Stimulated activated CD8-positive, alpha-beta memory T cell treated with anti-CD3 and anti-CD28 coated beads, Interleukin-12 subunit alpha, Interleukin-12 subunit beta, amount 100 ng/mL, for 4 hours (primary cell): ENCODE data around the gene OR7G2.

Source experiments
- DNase-seq: peaks from one replicate; pipeline ENCODE4 v3.0.0-alpha.2; 2020; ENCODE audit warnings: low read depth

Gene OR7G2

DNA sequence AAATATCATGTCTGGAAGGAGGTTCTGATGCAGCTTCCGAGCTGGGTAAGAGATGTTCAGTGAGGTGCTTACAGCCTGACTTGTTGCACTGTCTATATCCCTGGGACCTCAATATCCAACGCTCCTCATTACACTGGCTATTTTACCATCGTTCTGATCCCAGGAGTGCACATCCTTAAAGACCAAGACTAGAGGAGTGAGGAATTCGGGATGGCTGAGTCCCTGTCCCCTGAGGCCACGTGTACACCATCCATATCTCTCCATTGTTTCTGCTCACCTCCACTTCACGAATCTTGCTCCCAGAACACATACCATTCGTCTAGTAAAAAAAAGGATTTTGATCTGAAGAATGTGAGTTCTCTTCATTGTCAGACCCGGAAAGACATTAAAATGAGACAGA lies at the start of gene OR7G2:
Gene OR7G2, minus strand, starts transcription at position 101 of the 400 bp plus-strand sequence. CDS start 4,232 bp downstream, outside the sequence.
- no peak for DNase-seq

DNA sequence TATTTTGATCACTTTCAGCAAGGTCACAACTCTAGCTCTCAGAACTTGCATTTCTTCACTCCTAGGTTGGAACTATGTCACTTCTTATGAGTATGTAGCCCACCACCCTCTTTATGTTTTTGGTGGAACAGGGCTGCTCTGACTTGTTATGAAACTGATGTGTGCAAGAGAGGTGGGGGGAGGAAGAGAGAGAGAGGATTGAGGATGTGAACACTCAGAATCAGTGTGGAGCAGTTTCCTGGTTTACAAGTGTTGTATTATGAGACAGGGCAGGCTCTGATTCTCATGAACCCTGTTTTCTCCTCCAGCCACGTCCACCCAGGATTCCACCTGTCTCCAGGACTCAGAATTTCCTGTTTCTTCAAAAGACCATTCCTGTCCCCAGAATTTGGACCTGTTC lies 49.0 kb upstream of the OR7G2 start:
- DNase-seq, result no peak

DNA sequence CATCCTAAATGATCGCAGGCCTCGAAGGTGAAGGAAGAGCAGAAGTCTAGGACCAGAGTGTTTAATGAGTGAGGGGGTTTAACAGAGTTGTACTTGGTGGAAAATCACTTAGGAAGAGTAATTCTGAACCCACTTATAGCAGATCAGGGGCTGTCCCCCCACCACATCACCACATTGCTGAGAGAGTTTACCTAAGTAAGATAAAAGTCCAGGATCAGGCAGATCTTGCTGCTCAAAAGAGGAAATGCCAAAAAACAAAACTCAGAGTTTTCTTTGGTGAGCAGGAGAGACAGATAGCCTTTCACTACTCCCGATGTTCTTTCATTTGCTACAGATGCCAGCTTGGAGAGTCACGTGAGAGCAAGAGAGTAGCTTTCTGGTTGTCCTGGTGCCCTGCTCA lies 48.3 kb upstream of the OR7G2 start:
- DNase-seq, result no peak

DNA sequence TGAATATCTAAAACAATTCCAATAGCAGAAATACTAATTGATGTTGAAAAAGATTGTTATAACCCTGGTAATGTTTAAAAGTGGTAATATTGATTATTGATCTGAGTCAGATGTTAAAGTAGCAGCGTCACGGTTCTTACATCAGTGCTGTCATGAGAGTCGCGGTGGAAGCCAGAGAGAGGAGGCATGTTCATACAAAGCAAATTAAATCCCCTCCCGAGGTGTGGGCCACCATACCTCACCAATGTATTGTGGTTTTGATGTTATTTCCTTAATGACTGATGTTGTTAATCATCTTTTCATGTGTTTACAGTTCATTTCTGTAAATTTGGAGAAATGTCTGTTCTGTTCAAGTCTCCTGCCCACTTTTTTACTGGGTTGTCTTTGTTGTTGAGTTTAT lies 44.1 kb upstream of the OR7G2 start:
- no peak for DNase-seq

DNA sequence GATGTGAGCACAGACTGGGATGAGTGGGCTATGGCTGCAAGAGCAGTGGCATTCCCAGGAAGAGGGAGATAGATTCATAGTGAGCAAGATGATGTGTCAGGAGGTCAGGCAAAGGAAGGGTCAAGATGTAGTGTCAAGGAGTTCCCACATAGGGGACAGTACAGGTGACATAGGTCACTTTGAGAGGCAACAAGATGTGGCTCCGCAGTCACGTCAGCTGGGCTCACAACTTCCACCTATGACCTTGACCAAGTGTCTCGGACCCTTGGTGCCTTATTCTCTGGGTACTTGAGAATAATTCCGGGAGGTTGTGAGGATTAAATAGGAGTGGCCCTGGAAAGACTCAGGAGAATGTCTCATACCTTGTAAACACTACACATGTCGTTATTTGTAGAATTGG lies 43.4 kb upstream of the OR7G2 start:
- no peak for DNase-seq

DNA sequence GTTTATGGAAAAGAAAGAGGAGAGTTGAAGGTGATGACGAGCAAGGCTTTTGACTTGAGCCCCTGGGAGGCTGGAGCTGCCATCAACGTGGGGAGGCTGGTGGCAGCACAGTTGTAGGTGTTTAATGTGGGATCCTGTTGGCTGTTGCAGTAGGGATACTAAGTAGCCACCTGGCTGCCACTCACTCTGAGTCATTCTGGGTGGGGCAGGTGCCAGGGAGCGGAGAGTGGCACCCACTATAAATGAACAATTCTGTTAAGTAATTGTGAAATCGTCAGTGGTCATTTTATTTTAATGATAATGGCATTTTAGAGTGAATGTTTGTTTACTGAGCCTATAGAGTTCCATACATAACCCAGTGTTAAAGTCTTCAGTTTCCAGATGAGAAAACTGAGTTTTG lies 42.7 kb upstream of the OR7G2 start:
- DNase-seq, result no peak

DNA sequence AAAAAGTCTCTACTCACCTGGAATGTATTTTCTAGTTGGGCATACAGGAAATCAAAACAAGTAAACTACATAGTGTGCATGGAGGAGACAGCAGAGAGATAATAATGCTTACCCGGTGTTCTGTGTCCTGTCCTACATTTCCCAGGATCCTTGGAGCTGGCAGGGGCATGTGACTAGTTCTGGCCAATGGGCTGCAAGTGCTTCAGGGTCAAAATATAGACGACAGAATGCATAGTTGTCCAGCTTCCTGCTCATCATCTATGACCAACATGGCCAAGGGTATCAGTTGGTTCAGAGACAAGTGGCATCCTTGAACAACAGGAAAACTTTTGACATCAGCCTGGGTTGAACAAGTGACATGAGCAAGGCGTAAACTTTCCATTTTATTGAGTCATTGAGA lies 41.4 kb upstream of the OR7G2 start:
- no peak for DNase-seq

DNA sequence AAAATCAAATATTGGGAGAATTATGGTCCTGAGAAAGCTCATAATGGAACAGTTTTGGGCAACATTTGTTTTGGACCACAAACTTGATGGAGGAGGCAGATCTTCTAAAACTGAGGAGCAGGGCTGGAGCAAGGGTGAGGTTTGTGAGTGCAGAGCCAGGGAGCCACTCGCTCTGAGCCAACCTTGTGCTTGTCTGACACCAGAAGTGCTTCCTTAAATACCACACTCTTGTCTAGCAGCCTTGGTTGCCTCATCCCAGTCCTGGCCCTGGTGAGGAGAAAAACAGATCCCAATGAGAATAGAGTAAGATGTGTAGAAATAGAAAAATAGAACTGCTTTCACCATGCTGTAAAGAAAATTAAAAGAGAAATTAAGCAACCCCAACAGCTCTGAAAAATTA lies 39.6 kb upstream of the OR7G2 start:
- DNase-seq, result no peak

DNA sequence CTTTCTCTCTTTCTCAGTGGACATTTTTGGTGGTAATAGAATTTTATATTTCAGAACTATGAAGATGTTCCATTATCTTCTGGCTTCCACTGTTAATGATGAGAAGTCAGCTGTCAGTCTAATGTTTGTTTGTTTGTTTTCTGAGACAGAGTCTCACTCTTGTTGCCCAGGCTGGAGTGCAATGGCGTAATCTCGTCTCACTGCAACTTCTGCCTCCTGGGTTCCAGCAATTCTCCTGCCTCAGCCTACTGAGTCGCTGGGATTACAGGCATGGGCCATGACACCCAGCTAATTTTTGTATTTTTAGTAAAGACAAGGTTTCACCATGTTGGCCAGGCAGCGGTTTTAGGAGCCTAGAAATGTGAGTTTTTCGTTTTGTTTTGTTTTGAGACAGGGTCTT lies 37.6 kb upstream of the OR7G2 start:
- no peak for DNase-seq

DNA sequence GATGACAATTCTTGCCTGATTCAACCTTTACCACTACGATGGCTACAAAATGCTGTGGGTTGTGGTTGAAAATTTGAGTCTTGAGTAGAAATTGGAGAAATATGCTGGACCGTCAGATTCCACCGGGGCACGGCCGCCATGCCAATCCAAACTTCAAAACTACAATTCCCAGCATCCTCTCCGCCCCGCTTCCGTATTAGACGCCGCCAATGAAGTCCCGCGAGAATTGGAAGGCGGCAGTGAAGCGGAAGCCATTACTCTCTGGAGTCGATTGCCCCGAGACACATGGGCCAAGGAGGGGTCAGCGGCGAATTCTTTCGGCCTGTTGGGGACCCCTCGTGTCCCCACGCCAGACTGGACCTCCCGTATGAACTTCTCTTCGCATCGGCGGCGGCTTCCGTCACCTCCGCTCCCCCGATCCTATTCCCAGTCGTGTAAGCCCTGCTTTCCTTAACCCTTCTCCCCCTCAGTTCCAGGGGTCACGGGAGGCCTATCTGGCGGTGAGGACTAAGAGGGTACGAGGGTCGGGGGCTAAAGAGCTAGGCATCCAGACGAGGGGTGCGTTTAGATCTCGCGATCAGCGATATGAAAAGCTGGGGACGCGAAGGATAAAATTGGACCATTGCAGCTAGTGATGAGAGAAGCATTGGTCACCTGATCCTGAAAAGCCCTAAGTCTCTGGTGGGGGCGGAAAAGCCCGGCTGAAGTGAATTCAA lies 33.0 kb upstream of the OR7G2 start, which contains the start of gene ZNF317:
Gene ZNF317, plus strand, starts transcription at position 239 of the 716 bp plus-strand sequence. CDS start 15,620 bp downstream, outside the sequence.
- peak; percentile 74 for DNase-seq

DNA sequence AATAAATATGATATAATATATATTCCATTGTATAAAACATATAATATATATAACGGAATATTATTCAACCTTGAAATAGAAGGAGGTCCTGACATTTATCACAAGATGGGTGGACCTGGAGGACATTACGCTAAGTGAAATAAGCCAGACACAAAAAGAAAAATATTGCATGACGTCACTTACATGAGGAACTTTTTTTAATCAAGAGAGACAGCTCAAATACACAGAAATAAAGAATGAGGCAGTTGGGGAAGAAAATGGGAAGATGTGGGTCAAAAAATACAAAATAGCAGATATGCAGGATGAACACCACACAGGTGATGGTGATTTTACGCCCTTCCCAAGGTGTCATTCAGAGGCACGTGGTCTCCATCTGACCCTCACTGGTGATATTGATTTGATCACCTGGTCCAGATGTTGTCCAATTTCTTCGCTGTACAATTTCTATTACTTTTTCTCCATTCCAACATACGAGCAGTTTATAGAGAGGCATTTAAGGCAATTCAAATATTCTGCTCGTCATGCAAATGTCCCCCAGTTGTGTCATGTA lies 32.4 kb upstream of the OR7G2 start:
- DNase-seq, result no peak

DNA sequence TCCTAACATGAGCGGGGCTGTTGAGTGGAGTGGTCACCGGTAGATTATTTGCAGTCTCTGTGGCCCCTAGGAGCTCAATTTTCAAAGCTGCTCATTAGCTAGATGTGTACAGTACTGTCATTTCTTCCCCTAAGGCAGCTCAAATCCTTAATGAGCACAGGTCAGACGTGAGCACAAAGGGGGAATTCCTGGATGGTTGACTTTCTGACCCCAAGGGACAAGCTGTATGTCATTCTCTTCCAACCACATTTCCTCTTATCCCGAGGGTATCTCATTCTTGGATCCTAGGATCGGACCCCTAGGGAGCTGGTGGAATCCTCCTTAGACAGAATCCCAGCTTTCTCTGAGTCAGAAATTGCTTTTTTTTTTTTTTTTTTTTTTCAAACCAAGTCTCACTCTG lies 25.1 kb upstream of the OR7G2 start:
- DNase-seq, result no peak

DNA sequence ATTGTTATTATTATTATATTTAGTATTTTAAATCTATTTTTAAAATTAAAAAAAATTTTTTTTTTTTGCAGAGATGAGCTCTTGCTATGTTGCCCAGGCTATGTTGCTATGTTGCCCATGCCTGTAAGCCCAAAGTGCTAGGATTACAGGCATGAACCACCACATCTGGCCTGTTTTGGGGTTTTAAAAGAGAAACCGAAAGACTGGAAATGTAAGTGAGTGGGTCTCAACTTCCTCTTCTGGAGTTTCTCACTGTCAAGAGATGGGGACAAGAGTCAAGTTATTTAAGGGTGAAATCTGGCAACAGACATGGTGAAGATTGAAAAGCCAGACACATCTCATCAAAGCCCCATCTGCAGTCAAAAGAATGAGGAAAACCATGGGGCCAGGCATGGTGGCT lies 23.7 kb upstream of the OR7G2 start:
- DNase-seq, result no peak

DNA sequence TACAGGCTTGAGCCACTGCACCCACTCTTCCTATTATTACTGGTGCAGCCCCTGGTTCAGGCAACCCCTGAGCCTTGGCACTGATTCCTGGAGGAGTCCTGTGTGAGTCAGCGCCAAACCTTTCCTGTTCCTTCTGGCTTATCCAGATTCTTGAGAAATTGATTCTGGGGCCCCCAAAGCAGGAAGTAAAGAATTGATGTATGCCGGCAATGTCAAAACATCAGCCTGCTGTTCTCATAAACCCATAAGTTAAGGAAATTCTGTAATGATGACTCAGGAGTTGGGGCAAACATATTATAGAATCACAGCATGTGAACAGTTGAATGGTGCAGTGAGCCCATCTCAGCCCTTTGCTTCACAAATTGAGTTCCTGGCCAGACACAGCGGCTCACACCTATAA lies 20.9 kb upstream of the OR7G2 start:
- no peak for DNase-seq

DNA sequence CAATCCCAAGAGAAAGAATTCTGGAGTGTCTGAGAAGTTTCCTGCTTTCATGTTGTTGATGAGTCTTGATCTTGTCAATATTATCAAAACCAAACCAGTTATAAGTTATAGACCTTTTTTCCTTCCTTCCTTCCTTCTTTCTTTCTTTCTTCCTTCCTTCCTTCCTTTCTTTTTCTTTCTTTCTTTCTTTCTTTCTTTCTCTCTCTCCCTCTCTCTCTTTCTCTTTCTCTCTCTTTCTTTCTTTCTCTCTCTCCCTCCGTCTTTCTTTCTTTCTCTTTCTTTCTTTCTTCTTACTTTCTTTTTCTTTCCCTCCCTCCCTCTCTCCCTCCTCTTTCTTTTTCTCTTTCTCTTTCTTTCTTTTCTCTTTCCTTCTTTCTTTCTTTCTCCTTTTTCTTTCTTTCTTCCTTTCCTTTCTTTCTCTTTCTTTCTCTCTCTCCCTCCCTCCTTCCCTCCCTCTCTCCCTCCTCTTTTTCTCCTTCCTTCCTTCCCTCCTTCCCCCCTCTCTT lies 19.7 kb upstream of the OR7G2 start, which contains the start of gene OR7G3:
Gene OR7G3, minus strand, starts transcription at position 51 of the 506 bp plus-strand sequence. Its CDS starts 0 bp downstream, at position 51.
- DNase-seq, result no peak

DNA sequence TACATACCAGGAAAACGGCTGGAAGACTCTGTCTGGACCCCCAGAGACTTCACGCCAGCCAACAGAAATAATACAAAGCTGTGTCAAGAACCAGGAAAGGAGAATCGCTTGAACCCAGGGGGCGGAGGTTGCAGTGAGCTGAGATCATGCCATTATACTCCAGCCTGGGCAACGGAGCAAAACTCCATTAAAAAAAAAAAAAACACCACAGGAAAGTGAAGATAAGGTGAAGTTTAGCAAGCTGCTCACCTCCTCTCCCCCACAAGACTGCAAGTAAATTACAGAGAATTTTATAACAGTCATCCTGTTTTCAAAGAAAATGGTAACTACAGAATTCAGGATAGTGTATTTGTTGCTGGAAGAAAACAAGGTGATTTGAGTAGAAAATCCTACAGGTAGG lies 9.3 kb upstream of the OR7G2 start:
- no peak for DNase-seq

DNA sequence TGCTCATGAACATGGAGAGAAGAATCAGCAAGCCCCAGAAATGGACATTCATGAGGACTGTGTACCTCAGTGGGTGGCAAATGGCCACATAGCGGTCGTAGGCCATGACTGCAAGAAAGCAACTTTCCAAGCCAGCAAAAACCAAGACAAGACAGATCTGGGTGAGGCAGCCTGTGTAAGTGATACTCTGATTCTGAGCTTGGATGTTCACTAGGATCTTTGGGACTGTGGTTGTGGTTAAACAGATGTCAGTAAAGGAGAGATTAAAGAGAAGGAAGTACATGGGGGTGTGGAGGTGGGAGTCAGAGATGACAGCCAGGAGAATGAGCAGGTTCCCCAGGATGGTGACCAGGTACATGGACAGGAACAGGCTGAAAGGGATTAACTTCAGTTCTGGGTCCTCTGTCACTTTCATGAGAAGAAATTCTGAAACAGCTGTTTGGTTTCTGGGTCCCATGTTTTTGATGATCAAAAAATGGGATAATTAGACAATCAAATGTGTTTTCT lies 8.1 kb upstream of the OR7G2 start, which contains the start of gene OR7G1:
Gene OR7G1, minus strand, starts transcription at position 457 of the 507 bp plus-strand sequence. Its CDS starts 0 bp downstream, at position 457.
- DNase-seq, result no peak

DNA sequence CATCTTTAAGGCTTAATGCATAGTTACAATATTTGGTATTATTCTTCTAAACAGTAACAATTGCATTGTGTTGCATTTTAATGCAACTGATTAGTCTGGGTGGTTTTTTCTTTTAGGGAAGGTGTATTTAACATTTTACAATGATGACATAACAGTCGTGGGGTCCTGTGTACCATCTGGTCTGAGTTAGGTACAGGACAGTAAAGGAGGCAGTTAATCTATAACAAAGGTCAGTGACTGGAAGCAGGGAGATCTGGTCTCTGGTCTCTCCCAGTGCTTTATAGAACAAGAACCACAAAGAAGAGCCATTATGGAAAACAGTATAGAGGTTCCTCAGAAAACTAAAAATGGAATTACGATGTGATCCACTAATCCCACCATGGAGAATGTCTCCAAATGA lies 2.7 kb upstream of the OR7G2 start:
- DNase-seq, result no peak

DNA sequence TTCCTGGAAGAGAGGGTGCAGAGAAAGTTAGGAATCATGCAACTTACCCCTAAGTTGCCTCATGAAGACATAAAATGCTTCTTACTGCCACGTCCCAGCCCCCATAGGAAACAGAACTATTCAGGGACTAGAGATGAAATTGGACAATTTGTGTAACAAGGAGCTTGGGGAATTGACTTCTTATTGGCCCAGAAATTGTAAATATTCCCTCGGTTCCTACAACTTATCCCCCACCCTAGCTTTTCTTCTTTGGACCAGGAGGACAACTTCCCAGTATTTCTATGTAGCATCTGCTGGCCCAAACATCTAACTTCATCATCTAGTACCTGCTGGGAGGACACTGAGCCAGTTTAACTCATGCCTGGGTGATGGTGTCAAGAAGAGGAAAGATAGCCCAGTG lies 20.5 kb downstream of the OR7G2 start, which contains the start of gene OR1M1:
Gene OR1M1, plus strand, starts transcription at position 301 of the 400 bp plus-strand sequence. CDS start 6,184 bp downstream, outside the sequence.
- no peak for DNase-seq

DNA sequence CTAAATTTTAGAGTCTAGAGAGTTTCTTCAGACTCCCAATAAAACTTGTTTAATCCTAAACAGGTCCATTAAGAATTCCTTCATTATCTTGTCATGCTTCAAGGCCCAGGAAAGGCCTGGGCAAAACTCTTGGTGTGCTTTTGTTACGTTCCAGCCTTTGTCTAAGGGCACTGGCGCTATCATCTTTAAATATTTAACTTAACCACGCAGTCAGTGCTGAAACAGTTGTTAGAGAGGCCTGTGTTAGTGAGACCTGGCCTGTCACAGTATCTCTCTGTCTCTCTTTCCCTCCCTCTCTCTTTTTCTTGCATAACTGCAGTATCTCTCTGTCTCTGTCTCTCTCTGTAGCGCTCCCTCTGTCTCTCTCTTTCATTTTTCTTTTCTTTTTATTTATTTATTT lies 28.6 kb downstream of the OR7G2 start:
- DNase-seq, result no peak

DNA sequence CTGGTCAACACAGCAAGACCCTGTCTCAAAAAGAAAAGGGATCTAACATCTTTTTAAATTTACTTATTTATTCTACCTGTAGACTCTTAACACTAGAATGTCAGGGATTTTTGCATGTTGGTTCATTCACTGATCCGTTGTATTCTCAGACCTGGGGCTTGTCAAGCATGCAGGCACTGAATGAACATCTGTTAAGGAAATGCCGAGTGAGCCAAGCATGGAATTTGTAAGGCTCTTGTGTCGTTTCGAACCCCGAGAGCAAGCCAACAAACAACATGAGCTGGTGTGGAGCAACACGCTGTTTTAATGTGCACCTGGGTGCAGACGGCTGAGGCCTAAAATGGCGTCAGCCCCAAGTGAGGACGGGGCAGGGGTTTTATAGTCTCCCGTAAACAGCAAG lies 30.4 kb downstream of the OR7G2 start:
- DNase-seq, result no peak

DNA sequence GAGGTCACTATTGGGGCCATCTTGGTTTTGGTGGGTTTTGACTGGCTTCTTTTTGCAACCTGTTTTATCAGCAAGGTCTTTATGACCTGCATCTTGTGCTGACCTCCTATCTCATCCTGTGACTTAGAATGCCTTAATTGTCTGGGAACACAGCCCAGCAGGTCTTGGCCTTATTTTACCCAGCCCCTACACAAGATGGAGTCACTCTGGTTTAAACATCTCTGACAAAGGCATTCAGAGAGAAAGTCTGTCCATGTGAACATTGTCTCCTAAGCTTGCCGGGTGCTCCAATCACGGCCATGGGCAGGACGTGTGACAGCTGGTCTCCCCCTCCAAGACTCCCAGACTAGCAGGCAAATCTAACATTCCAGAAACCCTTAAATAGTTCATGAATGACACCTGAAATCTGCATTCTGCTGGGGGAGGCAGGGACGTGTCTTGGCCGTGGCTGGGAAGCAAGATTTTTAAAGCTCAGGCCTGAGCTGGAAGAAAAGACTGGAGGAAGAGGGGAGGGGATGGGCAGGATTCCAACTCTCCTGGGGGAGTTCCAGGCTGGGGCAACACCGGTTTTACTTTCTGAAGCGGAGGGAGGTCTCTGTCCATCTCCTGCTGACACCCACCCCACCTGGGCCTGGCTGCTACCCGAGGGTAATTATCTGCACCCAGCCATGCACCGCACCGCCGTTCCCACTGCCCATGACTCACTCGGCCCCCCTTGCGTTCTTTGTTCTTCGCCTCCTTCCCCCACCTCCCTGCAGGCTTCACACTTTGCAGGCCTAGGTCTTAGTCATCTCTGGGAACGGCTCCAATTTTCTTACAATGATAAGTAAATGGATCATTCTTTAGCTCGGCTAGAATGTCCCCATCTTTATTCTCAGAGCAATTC lies 32.0 kb downstream of the OR7G2 start:
- peak; percentile 5 for DNase-seq
